H9 (cell line): ENCODE measurements around the gene MYL6B. TPM values are rescaled to one million over a fixed set of nuclear protein-coding genes. Genes with fewer than 3 reads are reported as not detected.
"Not testable (repeated sequence)": the region's sequence is repeated elsewhere in the genome, so short reads cannot be mapped to it uniquely, and the experiment has no call there.

Experiments
- DNase-seq: peaks from one replicate; pipeline ENCODE4 v3.0.0-alpha.2; 2017
- H2AFZ ChIP-seq: one replicate; pipeline ENCODE4 v1.6.1; 2013; ENCODE audit warnings: mild to moderate bottlenecking, low read length, control low read depth, moderate library complexity
- H2AK5ac ChIP-seq: 2 replicates; pipeline ENCODE4 v1.6.1; 2013; ENCODE audit warnings: low read length, control low read depth, mixed read lengths; ENCODE audit not compliant: insufficient read length
- H2BK120ac ChIP-seq: one replicate; pipeline ENCODE4 v1.6.1; 2013; ENCODE audit warnings: low read depth, mild to moderate bottlenecking, low read length, control low read depth, inconsistent platforms; ENCODE audit not compliant: poor library complexity, severe bottlenecking
- H2BK12ac ChIP-seq: 2 replicates; pipeline ENCODE4 v1.6.1; 2013; ENCODE audit warnings: low read length, control low read depth, mixed read lengths, low read depth; ENCODE audit not compliant: insufficient read length
- H2BK15ac ChIP-seq: 2 replicates; pipeline ENCODE4 v1.6.1; 2013; ENCODE audit warnings: low read depth, low read length, control low read depth
- H2BK20ac ChIP-seq: one replicate; pipeline ENCODE4 v1.6.1; 2013; ENCODE audit warnings: low read depth, mild to moderate bottlenecking, low read length, control low read depth, inconsistent platforms; ENCODE audit not compliant: poor library complexity, severe bottlenecking
- H2BK5ac ChIP-seq: 2 replicates; pipeline ENCODE4 v1.6.1; 2013; ENCODE audit warnings: low read length, control low read depth, mixed read lengths; ENCODE audit not compliant: insufficient read length
- H3K14ac ChIP-seq: 2 replicates; pipeline ENCODE4 v1.6.1; 2013; ENCODE audit warnings: low read length, control low read depth; ENCODE audit not compliant: insufficient read depth
- H3K18ac ChIP-seq: 2 replicates; pipeline ENCODE4 v1.6.1; 2013; ENCODE audit warnings: low read depth, mild to moderate bottlenecking, mixed read lengths, low read length, control low read depth; ENCODE audit not compliant: insufficient read length
- H3K23ac ChIP-seq: 2 replicates; pipeline ENCODE4 v1.6.1; 2013; ENCODE audit warnings: low read length, control low read depth, mixed read lengths, low read depth; ENCODE audit not compliant: insufficient read length
- H3K23me2 ChIP-seq: 2 replicates; pipeline ENCODE4 v1.6.1; 2013; ENCODE audit warnings: low read depth, mild to moderate bottlenecking, mixed read lengths, low read length, control low read depth; ENCODE audit not compliant: insufficient read length, poor library complexity, severe bottlenecking
- H3K27ac ChIP-seq: 2 replicates; pipeline ENCODE4 v1.5.1; 2013; ENCODE audit warnings: low read length, control low read depth, mixed read lengths, low read depth; ENCODE audit not compliant: insufficient read length
- H3K27me3 ChIP-seq: 2 replicates; pipeline ENCODE4 v1.6.1; 2013; ENCODE audit warnings: low read length, control low read depth, inconsistent platforms; ENCODE audit not compliant: insufficient read depth
- H3K4ac ChIP-seq: 2 replicates; pipeline ENCODE4 v1.6.1; 2013; ENCODE audit warnings: low read depth, mild to moderate bottlenecking, control low read depth, inconsistent platforms, low read length, moderate library complexity
- H3K4me1 ChIP-seq: 2 replicates; pipeline ENCODE4 v1.6.1; 2013; ENCODE audit warnings: low read length, control low read depth, inconsistent platforms; ENCODE audit not compliant: insufficient read depth
- H3K4me2 ChIP-seq: 2 replicates; pipeline ENCODE4 v1.6.1; 2013; ENCODE audit warnings: low read length, control low read depth, mixed read lengths; ENCODE audit not compliant: insufficient read length, insufficient read depth
- H3K56ac ChIP-seq: 2 replicates; pipeline ENCODE4 v1.6.1; 2013; ENCODE audit warnings: low read depth, mild to moderate bottlenecking, mixed read lengths, low read length, control low read depth; ENCODE audit not compliant: insufficient read length
- H3K79me1 ChIP-seq: 2 replicates; pipeline ENCODE4 v1.6.1; 2013; ENCODE audit warnings: low read depth, mild to moderate bottlenecking, moderate library complexity, low read length, control low read depth, inconsistent platforms; ENCODE audit not compliant: insufficient read depth, poor library complexity, severe bottlenecking
- H3K79me2 ChIP-seq: 2 replicates; pipeline ENCODE4 v1.6.1; 2013; ENCODE audit warnings: low read length, control low read depth, inconsistent platforms; ENCODE audit not compliant: insufficient read depth
- H3K9ac ChIP-seq: 2 replicates; pipeline ENCODE4 v1.6.1; 2013; ENCODE audit warnings: low read length, control low read depth, mixed read lengths; ENCODE audit not compliant: insufficient read length; ENCODE audit errors: extremely low read depth
- H3K9me3 ChIP-seq: one replicate; pipeline ENCODE4 v1.6.1; 2013; ENCODE audit warnings: low read depth, low read length, inconsistent platforms; ENCODE audit not compliant: control insufficient read depth
- H3T11ph ChIP-seq: one replicate; pipeline ENCODE4 v1.6.1; 2013; ENCODE audit warnings: mild to moderate bottlenecking, low read length, control low read depth, inconsistent platforms
- H4K20me1 ChIP-seq: one replicate; pipeline ENCODE4 v1.6.1; 2013; ENCODE audit not compliant: control insufficient read depth, insufficient read length, insufficient read depth
- H4K5ac ChIP-seq: 2 replicates; pipeline ENCODE4 v1.6.1; 2013; ENCODE audit warnings: low read depth, mild to moderate bottlenecking, mixed read lengths, low read length, control low read depth; ENCODE audit not compliant: insufficient read length
- H4K8ac ChIP-seq: replicated peaks from 2 replicates; pipeline ENCODE4 v1.6.1; 2013; ENCODE audit warnings: low read length, control low read depth, mixed read lengths, low read depth; ENCODE audit not compliant: insufficient read length
- H4K91ac ChIP-seq: 2 replicates; pipeline ENCODE4 v1.6.1; 2013; ENCODE audit warnings: low read depth, mild to moderate bottlenecking, moderate library complexity, mixed read lengths, low read length, control low read depth; ENCODE audit not compliant: insufficient read length
- H3K27ac Mint-ChIP-seq, 3 experiments: 2 replicates in 2 of 3; 3 replicates in 1 of 3; pipeline ENCODE4 v1.8.0; 2020 to 2021; ENCODE audit warnings: mixed read lengths in 3 of 3, mild to moderate bottlenecking in 1 of 3, moderate library complexity in 1 of 3
- H3K27me3 Mint-ChIP-seq: 2 replicates; pipeline ENCODE4 v1.8.0; 2021; ENCODE audit warnings: low read depth, mild to moderate bottlenecking, moderate library complexity, mixed read lengths
- H3K36me3 Mint-ChIP-seq, 3 experiments: 2 replicates in 2 of 3; 3 replicates in 1 of 3; pipeline ENCODE4 v1.8.0; 2020 to 2021; ENCODE audit warnings: low read depth in 3 of 3, mixed read lengths in 3 of 3; ENCODE audit not compliant: insufficient read depth in 1 of 3
- H3K4me1 Mint-ChIP-seq, 2 experiments: 2 replicates each; pipeline ENCODE4 v1.8.0; 2020; ENCODE audit warnings: mixed read lengths in 2 of 2
- H3K4me3 Mint-ChIP-seq, 2 experiments: 2 replicates in 1 of 2; 3 replicates in 1 of 2; pipeline ENCODE4 v1.8.0; 2020 to 2021; ENCODE audit warnings: mild to moderate bottlenecking in 2 of 2, mixed read lengths in 2 of 2, moderate library complexity in 1 of 2
- H3K9me3 Mint-ChIP-seq, 2 experiments: 2 replicates in 1 of 2; 3 replicates in 1 of 2; pipeline ENCODE4 v1.8.0; 2020; ENCODE audit warnings: mild to moderate bottlenecking in 2 of 2, mixed read lengths in 2 of 2, moderate library complexity in 1 of 2
- WGBS: extraction: QIAGEN DNeasy Blood & Tissue Kit; methylation state at CpG from one replicate; pipeline ENCODE4 v1.1.7; 2013; ENCODE audit warnings: missing lambda C conversion rate, low lambda C conversion rate, mixed read lengths; ENCODE audit not compliant: insufficient read length; ENCODE audit errors: extremely low coverage; 5-methylcytosine and 5-hydroxymethylcytosine counted together
- total RNA-seq: library from RNA; stranded (reverse); gene quantifications from 2 replicates; pipeline ENCODE4 v1.2.1, GENCODE V29; 2021
- TF ChIP-seq, protein P1 (sequence below): fragments of 200-600 bp; sonication (generic); conservative IDR thresholded peaks from 3 replicates; pipeline ENCODE4 v1.8.0; 2021; ENCODE audit warnings: antibody characterized with exemption, mild to moderate bottlenecking

The MYL6B gene
- total RNA-seq, 1 experiment from 2014 or later, result 165 TPM

- TF ChIP-seq, protein P1, sequence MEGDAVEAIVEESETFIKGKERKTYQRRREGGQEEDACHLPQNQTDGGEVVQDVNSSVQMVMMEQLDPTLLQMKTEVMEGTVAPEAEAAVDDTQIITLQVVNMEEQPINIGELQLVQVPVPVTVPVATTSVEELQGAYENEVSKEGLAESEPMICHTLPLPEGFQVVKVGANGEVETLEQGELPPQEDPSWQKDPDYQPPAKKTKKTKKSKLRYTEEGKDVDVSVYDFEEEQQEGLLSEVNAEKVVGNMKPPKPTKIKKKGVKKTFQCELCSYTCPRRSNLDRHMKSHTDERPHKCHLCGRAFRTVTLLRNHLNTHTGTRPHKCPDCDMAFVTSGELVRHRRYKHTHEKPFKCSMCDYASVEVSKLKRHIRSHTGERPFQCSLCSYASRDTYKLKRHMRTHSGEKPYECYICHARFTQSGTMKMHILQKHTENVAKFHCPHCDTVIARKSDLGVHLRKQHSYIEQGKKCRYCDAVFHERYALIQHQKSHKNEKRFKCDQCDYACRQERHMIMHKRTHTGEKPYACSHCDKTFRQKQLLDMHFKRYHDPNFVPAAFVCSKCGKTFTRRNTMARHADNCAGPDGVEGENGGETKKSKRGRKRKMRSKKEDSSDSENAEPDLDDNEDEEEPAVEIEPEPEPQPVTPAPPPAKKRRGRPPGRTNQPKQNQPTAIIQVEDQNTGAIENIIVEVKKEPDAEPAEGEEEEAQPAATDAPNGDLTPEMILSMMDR, result no peak
- Histone ChIP-seq H2AK5ac (peak within 1 kb of the TSS; percentile 68), H3K79me2 (peaks cover 3% of the 10 kb centered on the region; the same call in 1 of the 2 replicates), H3K18ac (peak within 1 kb of the TSS; percentile 98), H3K4ac (peak within 1 kb of the TSS; percentile 23; the same call in 1 of the 2 replicates), H2BK5ac (peak within 1 kb of the TSS; percentile 75), H2BK20ac (no peak within 1 kb of the TSS), H3K4me1 (no peaks in the 10 kb centered on the region; the same call in 1 of the 2 replicates), H3K27ac (peak within 1 kb of the TSS; percentile 97), H2BK120ac (no peak within 1 kb of the TSS), H2AFZ (peak within 1 kb of the TSS; percentile 96), H3K79me1 (no peaks in the 10 kb centered on the region), H3K23ac (peak within 1 kb of the TSS; percentile 91), H4K20me1 (no peaks in the 10 kb centered on the region), H3K9me3 (no peaks in the 10 kb centered on the region), H3K56ac (peak within 1 kb of the TSS; percentile 99), H2BK15ac (0 out of 2 replicates have a peak within 1 kb of the TSS, but pooled peaks have one; percentile 38), H3K9ac (peak within 1 kb of the TSS; percentile 100), H3K4me2 (peak within 1 kb of the TSS; percentile 78), H4K91ac (no peak within 1 kb of the TSS), H3K27me3 (no peaks in the 10 kb centered on the region), H3K14ac (peak within 1 kb of the TSS; percentile 96; the same call in 1 of the 2 replicates), H4K8ac (peak within 1 kb of the TSS; percentile 94), H4K5ac (peak within 1 kb of the TSS; percentile 100), H2BK12ac (peak within 1 kb of the TSS; percentile 64), H3T11ph (peak within 1 kb of the TSS; percentile 81), H3K23me2 (peaks cover 8% of the 10 kb centered on the region)
- H3K36me3 Mint-ChIP-seq, result peaks cover 50 to 63% (median 54%) of the 10 kb centered on the region in 3 experiments
- DNase-seq, result peak; percentile 95
- WGBS, result no CpG with 5 or more reads among the region's 34 CpGs
- H3K27ac Mint-ChIP-seq, result peak within 1 kb of the TSS; percentile 99 to 100 (median 100)
- H3K4me1 Mint-ChIP-seq, result peaks cover 25 to 27% of the 10 kb centered on the region in 2 experiments
- H3K27me3 Mint-ChIP-seq, result peaks cover 2% of the 10 kb centered on the region; the same call in 1 of the 2 replicates
- H3K4me3 Mint-ChIP-seq, result peak within 1 kb of the TSS; percentile 97 to 98
- peaks cover 3 to 7% of the 10 kb centered on the region in 2 experiments; a peak in 2 of 5 replicates for H3K9me3 Mint-ChIP-seq
Observed at GRCh38 chr12:56116267-56117081, 35.9 kb upstream of the MYL6B start, which contains the start of gene RPL41. TSS of gene RPL41 (plus strand) at chr12:56116633.

DNA sequence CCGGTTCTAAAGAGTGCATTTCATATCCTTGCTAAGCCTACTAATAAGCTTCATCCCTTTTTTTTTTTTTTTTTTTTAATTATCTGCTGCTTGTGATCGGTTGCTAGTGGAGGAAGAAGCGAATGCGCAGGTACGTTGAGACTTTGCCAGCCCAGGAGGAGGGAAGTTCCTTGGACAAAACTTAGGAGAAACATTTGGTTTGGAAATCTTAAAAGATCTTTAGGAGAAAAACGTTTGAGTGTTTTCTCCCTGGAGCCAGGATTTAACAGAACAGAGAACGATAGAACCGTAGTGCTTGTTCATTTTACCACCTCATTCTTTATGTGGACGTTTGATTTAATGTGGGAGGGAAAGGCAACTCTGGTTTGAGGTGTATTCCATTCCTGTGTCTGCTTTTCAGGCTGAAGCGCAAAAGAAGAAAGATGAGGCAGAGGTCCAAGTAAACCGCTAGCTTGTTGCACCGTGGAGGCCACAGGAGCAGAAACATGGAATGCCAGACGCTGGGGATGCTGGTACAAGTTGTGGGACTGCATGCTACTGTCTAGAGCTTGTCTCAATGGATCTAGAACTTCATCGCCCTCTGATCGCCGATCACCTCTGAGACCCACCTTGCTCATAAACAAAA lies 35.2 kb upstream of the MYL6B start:
- not testable (repeated sequence) for H3K79me2 ChIP-seq, H2AFZ ChIP-seq, H3K9me3 Mint-ChIP-seq, H3T11ph ChIP-seq, H3K4me1 ChIP-seq, H3K27me3 ChIP-seq, H3K79me1 ChIP-seq, H4K20me1 ChIP-seq, H2AK5ac ChIP-seq, H3K9me3 ChIP-seq, H3K23me2 ChIP-seq, H2BK12ac ChIP-seq, H3K27me3 Mint-ChIP-seq, DNase-seq, H2BK20ac ChIP-seq, H2BK15ac ChIP-seq, H2BK120ac ChIP-seq, H4K91ac ChIP-seq
- H4K8ac ChIP-seq, result peak overlapping the region; percentile 94
- peak overlapping the region; percentile 75 for H2BK5ac ChIP-seq
- peak overlapping the region; percentile 100 for H3K9ac ChIP-seq
- H3K27ac ChIP-seq, result peak overlapping the region; percentile 97
- peak overlapping the region; percentile 78 for H3K4me2 ChIP-seq
- no CpG with 5 or more reads among the region's 16 CpGs for WGBS
- peak overlapping the region; percentile 97 to 98 for H3K4me3 Mint-ChIP-seq
- peaks cover 45 to 63% (median 55%) of the 10 kb centered on the region in 3 experiments for H3K36me3 Mint-ChIP-seq
- peak overlapping the region; percentile 98 for H3K18ac ChIP-seq
- peak overlapping the region; percentile 99 for H3K56ac ChIP-seq
- peak overlapping the region; percentile 91 for H3K23ac ChIP-seq
- peaks cover 25 to 27% of the 10 kb centered on the region in 2 experiments for H3K4me1 Mint-ChIP-seq
- H4K5ac ChIP-seq, result peak overlapping the region; percentile 100
- H3K27ac Mint-ChIP-seq, result peak overlapping the region; percentile 99 to 100 (median 100)
- H3K4ac ChIP-seq, result peak overlapping the region; percentile 23; the same call in 1 of the 2 replicates
- peak overlapping the region; percentile 66; the same call in 1 of the 2 replicates for H3K14ac ChIP-seq
